Aorta (tissue), 5 donors: ENCODE results near the gene UBE2J2. TPM values are rescaled to one million over a fixed set of nuclear protein-coding genes. Genes with fewer than 3 reads are reported as not detected.

ENCODE experiments used
- ATAC-seq: fragments of 200-7000 bp; cut with Tn5 transposase; one replicate; pipeline ENCODE4 v1.9.1; 2022; ENCODE audit warnings: moderate library complexity; ENCODE audit not compliant: low FRiP score
- DNase-seq, 2 donors: peaks; one replicate each; pipeline ENCODE4 v3.0.0-alpha.2; 2020
- H3K27ac ChIP-seq, 2 donors: one replicate each; pipeline ENCODE4 v1.5.1; 2013; ENCODE audit warnings: low read length in 2 of 2, mild to moderate bottlenecking in 2 of 2, moderate library complexity in 2 of 2, control low read depth in 1 of 2, inconsistent platforms in 1 of 2, low read depth in 1 of 2
- H3K27me3 ChIP-seq, 2 donors: one replicate each; pipeline ENCODE4 v1.6.1; 2013; ENCODE audit warnings: control low read depth in 1 of 2, low read length in 1 of 2, mild to moderate bottlenecking in 1 of 2, moderate library complexity in 1 of 2; ENCODE audit not compliant: insufficient read depth in 2 of 2, control insufficient read depth in 1 of 2
- H3K36me3 ChIP-seq, 2 donors: one replicate each; pipeline ENCODE4 v1.6.1; 2013; ENCODE audit warnings: control low read depth in 1 of 2, low read length in 1 of 2, mild to moderate bottlenecking in 1 of 2; ENCODE audit not compliant: insufficient read depth in 2 of 2, control insufficient read depth in 1 of 2
- H3K4me1 ChIP-seq, 2 donors: one replicate each; pipeline ENCODE4 v1.6.1; 2013; ENCODE audit warnings: low read length in 2 of 2, control low read depth in 1 of 2, mild to moderate bottlenecking in 1 of 2, moderate library complexity in 1 of 2; ENCODE audit not compliant: insufficient read depth in 2 of 2, control insufficient read depth in 1 of 2
- H3K4me3 ChIP-seq, 2 donors: one replicate each; pipeline ENCODE4 v1.5.1; 2013; ENCODE audit warnings: low read length in 2 of 2, control low read depth in 1 of 2, mild to moderate bottlenecking in 1 of 2
- H3K9me3 ChIP-seq: one replicate; pipeline ENCODE4 v1.6.1; 2013; ENCODE audit warnings: mild to moderate bottlenecking, low read length; ENCODE audit not compliant: control insufficient read depth
- WGBS, 2 donors: extraction: QIAGEN DNeasy Blood & Tissue Kit; methylation state at CpG; one replicate each; pipeline ENCODE4 v1.1.7; 2013; 5-methylcytosine and 5-hydroxymethylcytosine counted together
- intact Hi-C, 2 donors: fragments of 100-400 bp; cut with DNase I; formaldehyde crosslinking; loops; one replicate each; pipeline versions ENCODE4 v1.14.2 to v1.15.0; 2022
- polyA plus RNA-seq, 2 donors: library from polyadenylated mRNA; stranded (reverse); fragments of 200-250 nt; gene quantifications; one replicate each; pipeline ENCODE4 v1.2.3, GENCODE V29; 2013
- total RNA-seq, 2 donors: library from RNA; stranded (reverse); fragmentation: NEBNext Ultra II Directional; extraction: Animal tissue kit (Norgen Biotek cat#: 25700); gene quantifications; one replicate each; pipeline ENCODE4 v1.2.1, GENCODE V29; 2021
- donor health status: healthy with polysubstance abuse.
- donor health status: Bipolar disorder and iron deficiency.
- donor health status: DM: no; HTN: no; CAD: no.
- donor health status: DM: no; HTN: no; CAD: no.
- donor health status: DM: yes; HTN: yes; CAD: no.

UBE2J2 gene
- total and polyA plus RNA-seq, 4 donors = 17.2 to 49.4 (median 48.1) TPM

- 86 to 89% methylated on average over 33 to 34 of the region's 34 CpGs for WGBS, 2 donors
- H3K36me3 ChIP-seq = peaks cover 0 to 13% of the 10 kb centered on the region in 2 donors
- ATAC-seq = no peak
Observed at GRCh38 chr1:1225238-1225845, 48.3 kb downstream of the UBE2J2 start.

GRCh38 chr1:1223891-1224290 is 49.8 kb downstream of the UBE2J2 start:
- 92 to 93% methylated on average over 20 to 21 of the region's 21 CpGs for WGBS, 2 donors
- intact Hi-C loops = no loop called here

More at GRCh38 chr1:1225238-1225845, 48.3 kb downstream of the UBE2J2 start:
- Histone ChIP-seq H3K27ac (no peak overlapping the region), H3K4me1 (no peaks in the 10 kb centered on the region), H3K27me3 (no peaks in the 10 kb centered on the region), H3K9me3 (no peaks in the 10 kb centered on the region), H3K4me3 (no peak overlapping the region)
- no peak for DNase-seq
- intact Hi-C loops = no loop called here

GRCh38 chr1:1223321-1223720 is 50.3 kb downstream of the UBE2J2 start:
- DNase-seq = no peak
- no peak for ATAC-seq
- Histone ChIP-seq H3K9me3 (no peaks in the 10 kb centered on the region), H3K4me3 (no peak overlapping the region), H3K36me3 (peaks cover 0 to 13% of the 10 kb centered on the region in 2 donors), H3K27me3 (no peaks in the 10 kb centered on the region), H3K4me1 (no peaks in the 10 kb centered on the region), H3K27ac (no peak overlapping the region)
- intact Hi-C loops = no loop called here
- 91 to 95% methylated on average over 15 of the region's 15 CpGs for WGBS, 2 donors

More at GRCh38 chr1:1223891-1224290, 49.8 kb downstream of the UBE2J2 start:
- Histone ChIP-seq H3K36me3 (peaks cover 0 to 13% of the 10 kb centered on the region in 2 donors), H3K4me3 (no peak overlapping the region), H3K27me3 (no peaks in the 10 kb centered on the region), H3K4me1 (no peaks in the 10 kb centered on the region), H3K27ac (no peak overlapping the region), H3K9me3 (no peaks in the 10 kb centered on the region)
- ATAC-seq (no peak), DNase-seq (no peak)

GRCh38 chr1:1222575-1223225 is 51.0 kb downstream of the UBE2J2 start:
- intact Hi-C loops = no loop called here
- WGBS, 2 donors = 92 to 95% methylated on average over 44 of the region's 44 CpGs

GRCh38 chr1:1221887-1222574 is 51.6 kb downstream of the UBE2J2 start:
- DNase-seq = no peak
- H3K27me3 ChIP-seq = no peaks in the 10 kb centered on the region
- no peak for ATAC-seq
- intact Hi-C loops = no loop called here
- no peaks in the 10 kb centered on the region for H3K4me1 ChIP-seq
- H3K36me3 ChIP-seq = peaks cover 0 to 12% of the 10 kb centered on the region in 2 donors
- no peak overlapping the region for H3K4me3 ChIP-seq
- H3K27ac ChIP-seq = no peak overlapping the region
- no peaks in the 10 kb centered on the region for H3K9me3 ChIP-seq
- 84 to 91% methylated on average over 30 of the region's 30 CpGs for WGBS, 2 donors

More at GRCh38 chr1:1222575-1223225, 51.0 kb downstream of the UBE2J2 start:
- H3K4me3 ChIP-seq = no peak overlapping the region
- H3K27ac ChIP-seq = no peak overlapping the region
- DNase-seq (no peak), ATAC-seq (no peak)
- H3K27me3 ChIP-seq = no peaks in the 10 kb centered on the region
- H3K4me1 ChIP-seq = no peaks in the 10 kb centered on the region
- no peaks in the 10 kb centered on the region for H3K9me3 ChIP-seq
- H3K36me3 ChIP-seq = peaks cover 0 to 14% of the 10 kb centered on the region in 2 donors

- Histone ChIP-seq H3K9me3 (no peaks in the 10 kb centered on the region), H3K27ac (no peak overlapping the region), H3K27me3 (no peaks in the 10 kb centered on the region), H3K4me1 (no peaks in the 10 kb centered on the region), H3K36me3 (peaks cover 0 to 12% of the 10 kb centered on the region in 2 donors), H3K4me3 (no peak overlapping the region)
- no peak for DNase-seq
- 86 to 90% methylated on average over 24 of the region's 24 CpGs for WGBS, 2 donors
- intact Hi-C loops = no loop called here
- no peak for ATAC-seq
Observed at GRCh38 chr1:1220197-1220596, 53.5 kb downstream of the UBE2J2 start.

GRCh38 chr1:1219341-1219740 is 54.3 kb downstream of the UBE2J2 start:
- intact Hi-C loops = no loop called here
- DNase-seq = no peak
- Histone ChIP-seq H3K27me3 (no peaks in the 10 kb centered on the region), H3K9me3 (no peaks in the 10 kb centered on the region), H3K27ac (no peak overlapping the region), H3K4me1 (no peaks in the 10 kb centered on the region), H3K4me3 (no peak overlapping the region), H3K36me3 (peaks cover 0 to 12% of the 10 kb centered on the region in 2 donors)
- ATAC-seq = no peak
- 95 to 96% methylated on average over 18 to 20 of the region's 20 CpGs for WGBS, 2 donors

- Histone ChIP-seq H3K4me3 (no peak overlapping the region), H3K27ac (no peak overlapping the region), H3K36me3 (peaks cover 0 to 12% of the 10 kb centered on the region in 2 donors), H3K27me3 (no peaks in the 10 kb centered on the region), H3K9me3 (no peaks in the 10 kb centered on the region), H3K4me1 (no peaks in the 10 kb centered on the region)
- WGBS, 2 donors = 94% methylated on average over 36 of the region's 36 CpGs
- DNase-seq (no peak), ATAC-seq (no peak)
- intact Hi-C loops = no loop called here
Observed at GRCh38 chr1:1218524-1219200, 55.0 kb downstream of the UBE2J2 start.
